GM12865 (cell line): ENCODE data around the gene GPR142.
A peak's percentile ranks its signal among the peaks of the same experiment; 100 is the strongest.

Source experiments
- DNase-seq: peaks from one replicate; pipeline ENCODE4 v3.0.0; 2010; ENCODE audit warnings: low read depth
- H3K4me3 ChIP-seq: 2 replicates; pipeline ENCODE4 v1.5.1; 2011; ENCODE audit warnings: mild to moderate bottlenecking, low read depth, low read length, control low read depth
- CTCF ChIP-seq: IDR thresholded peaks from 2 replicates; pipeline ENCODE4 v1.5.1; 2011; ENCODE audit warnings: low read length, control low read depth, low read depth, inconsistent platforms; ENCODE audit not compliant: insufficient read depth; ENCODE audit errors: missing control alignments

The GPR142 gene

DNA sequence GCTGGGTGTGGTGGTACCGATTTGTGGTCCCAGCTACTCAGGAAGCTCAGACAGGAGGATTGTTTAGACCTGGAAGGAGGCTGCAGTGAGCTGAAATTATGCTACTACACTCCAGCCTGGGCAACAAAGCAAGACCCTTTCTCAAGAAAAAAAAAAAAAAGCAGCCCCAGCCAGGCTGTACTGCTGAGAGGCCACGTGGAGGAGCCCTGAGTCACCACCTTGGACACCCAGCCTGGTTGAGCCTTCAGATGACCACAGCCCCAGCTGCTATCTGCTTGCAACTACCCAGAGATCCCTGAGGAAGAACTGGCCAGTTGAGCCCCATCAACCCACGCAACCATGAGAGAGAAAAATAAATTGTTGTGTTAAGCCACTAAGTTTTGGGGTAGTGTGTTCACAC, 41.0 kb downstream of the GPR142 start:
- no peak overlapping the region for H3K4me3 ChIP-seq
- peak; percentile 20 for DNase-seq
- no peak for TF ChIP-seq CTCF

DNA sequence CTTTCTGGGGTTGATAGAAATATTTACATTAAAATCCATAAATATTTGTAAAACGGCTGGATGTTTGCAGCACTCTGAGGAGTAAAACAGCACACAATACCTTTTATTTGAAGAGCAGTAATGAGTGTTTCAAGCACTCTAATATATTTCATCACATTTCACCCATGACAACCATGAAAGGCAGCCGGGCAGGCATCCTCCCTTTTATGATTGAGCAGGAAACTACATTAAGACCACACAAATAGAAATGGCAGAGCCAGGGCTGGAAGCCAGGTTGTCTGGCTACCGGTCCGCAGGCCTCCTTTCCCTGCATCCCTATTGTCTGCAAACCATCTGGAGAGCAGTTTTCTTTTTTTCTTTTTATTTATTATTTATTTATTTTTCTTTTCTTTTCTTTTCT, 41.5 kb downstream of the GPR142 start:
- no peak for DNase-seq
- H3K4me3 ChIP-seq, result no peak overlapping the region
- TF ChIP-seq CTCF, result no peak

DNA sequence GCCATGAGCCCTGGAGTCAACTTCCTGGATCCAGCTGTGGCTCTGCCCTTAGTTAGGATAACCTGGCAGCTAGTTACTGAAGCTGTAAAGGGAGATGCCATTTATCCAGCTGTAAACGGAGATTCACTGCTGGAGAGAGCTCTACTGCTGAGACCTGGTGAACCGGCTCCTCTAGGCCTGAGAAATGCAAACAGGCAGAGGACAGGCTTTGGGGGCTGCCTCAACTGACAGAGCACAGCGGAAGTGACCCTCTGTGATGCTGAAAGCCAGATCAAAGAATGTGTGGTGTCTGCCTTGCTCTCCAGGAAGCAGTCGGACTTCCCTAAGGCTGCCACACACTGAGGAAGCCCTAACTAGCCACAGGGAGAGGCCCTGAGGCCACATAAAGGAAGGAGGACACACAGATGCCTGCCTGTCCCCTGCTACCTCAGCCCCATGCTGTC, 42.7 kb downstream of the GPR142 start:
- H3K4me3 ChIP-seq, result no peak overlapping the region

DNA sequence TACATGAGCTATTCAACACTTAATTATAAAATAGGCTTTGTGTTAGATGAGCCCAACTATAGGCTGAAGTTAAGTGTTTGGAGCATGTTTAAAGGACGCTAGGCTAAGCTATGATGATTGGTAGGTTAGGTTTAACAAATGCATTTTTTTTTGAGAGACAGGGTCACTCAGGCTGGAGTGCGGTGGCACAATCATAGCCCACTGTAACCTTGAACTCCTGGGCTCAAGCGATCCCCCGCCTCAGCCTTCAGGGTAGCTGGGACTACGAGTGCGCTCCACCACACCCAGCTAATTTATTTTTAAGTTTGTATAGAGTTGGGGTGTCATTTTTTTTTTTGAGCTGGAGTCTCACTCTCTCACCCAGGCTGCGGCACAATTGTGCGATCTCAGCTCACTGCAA, 45.3 kb downstream of the GPR142 start:
- H3K4me3 ChIP-seq, result no peak overlapping the region
- no peak for TF ChIP-seq CTCF
- no peak for DNase-seq

More for the DNA sequence above, 42.7 kb downstream of the GPR142 start:
- TF ChIP-seq CTCF, result no peak
- peak; percentile 15 for DNase-seq

- H3K4me3 ChIP-seq, result no peak overlapping the region
- DNase-seq, result no peak
- no peak for TF ChIP-seq CTCF
These were observed 46.2 kb downstream of the GPR142 start for GRCh38 chr17:74413491-74413890.

- H3K4me3 ChIP-seq, result no peak overlapping the region
- DNase-seq, result no peak
- TF ChIP-seq CTCF, result no peak
These were observed 47.2 kb downstream of the GPR142 start for GRCh38 chr17:74414510-74414909.

- no peak for TF ChIP-seq CTCF
- no peak for DNase-seq
- H3K4me3 ChIP-seq, result no peak overlapping the region
These were observed 48.5 kb downstream of the GPR142 start for GRCh38 chr17:74415608-74416396.
